A549 (cell line): ENCODE results near the gene SASS6. TPM values are rescaled to one million over a fixed set of nuclear protein-coding genes. Genes with fewer than 3 reads are reported as not detected.

Source experiments
- ATAC-seq, 2 experiments: fragments of 200-7000 bp in 1 of 2; fragments of >200 bp in 1 of 2; cut with Nextera tagmentation in 1 of 2; cut with Tn5 transposase in 1 of 2; 3 replicates each; pipeline versions ENCODE4 v1.8.0 to v1.9.1; 2018 to 2020; ENCODE audit warnings: mild to moderate bottlenecking in 1 of 2, moderate library complexity in 1 of 2
- CTCF ChIA-PET: fragments of 300-600 bp; sonication (Branson Sonifier 250); formaldehyde crosslinking; extraction: SDS; loops from one replicate; lab custom pipeline; 2021; ENCODE audit warnings: antibody characterized with exemption, inconsistent platforms; lab: Yijun Ruan, JAX
- POLR2A ChIA-PET: fragments of 350-600 bp; formaldehyde crosslinking; extraction: SDS; loops from one replicate; lab custom pipeline; 2021; ENCODE audit warnings: antibody characterized with exemption, inconsistent platforms; lab: Yijun Ruan, JAX
- DNase-seq, 2 experiments: peaks; one replicate each; pipeline versions ENCODE4 v3.0.0 to v3.0.0-alpha.2; 2011 to 2016; ENCODE audit warnings: low read depth in 1 of 2, low spot score in 1 of 2
- FAIRE-seq: peaks from 2 replicates; lab custom pipeline; 2011; peaks lifted over from hg19 to GRCh38; lab: Jason Lieb, UNC
- H3K27ac ChIP-seq, 2 experiments: fragments of >200 bp; sonication (Bioruptor Twin); formaldehyde crosslinking; 3 replicates each; pipeline ENCODE4 v1.5.1; 2016 to 2017
- H3K4me1 ChIP-seq: fragments of >200 bp; sonication (Bioruptor Twin); formaldehyde crosslinking; 3 replicates; pipeline ENCODE4 v1.6.1; 2016
- H3K4me2 ChIP-seq: fragments of >200 bp; sonication (Bioruptor Twin); formaldehyde crosslinking; 3 replicates; pipeline ENCODE4 v1.6.1; 2016
- H3K4me3 ChIP-seq: fragments of >200 bp; sonication (Bioruptor Twin); formaldehyde crosslinking; 3 replicates; pipeline ENCODE4 v1.5.1; 2016
- H3K9me3 ChIP-seq: fragments of >200 bp; sonication (Bioruptor Twin); formaldehyde crosslinking; 3 replicates; pipeline ENCODE4 v1.6.1; 2016
- CEBPB ChIP-seq, 2 experiments: fragments of >200 bp in 1 of 2; sonication (Bioruptor Twin) in 1 of 2; formaldehyde crosslinking in 1 of 2; IDR thresholded peaks; 2 replicates each; pipeline ENCODE4 v1.6.1; 2012 to 2016
- CHD2 ChIP-seq: fragments of 150-350 bp; IDR thresholded peaks from 2 replicates; pipeline ENCODE4 v1.6.1; 2014; ENCODE audit warnings: low read length; ENCODE audit not compliant: partially characterized antibody
- CHD4 ChIP-seq: fragments of 200-600 bp; sonication (generic); IDR thresholded peaks from 2 replicates; pipeline ENCODE4 v1.6.1; 2016; ENCODE audit warnings: antibody characterized with exemption, mild to moderate bottlenecking, borderline replicate concordance
- EP300 ChIP-seq, 2 experiments: fragments of >200 bp; sonication (Bioruptor Twin); formaldehyde crosslinking; IDR thresholded peaks; 2 replicates in 1 of 2; 3 replicates in 1 of 2; pipeline ENCODE4 v1.6.1; 2016 to 2017
- FOSL2 ChIP-seq, 2 experiments: fragments of 450-650 bp in 1 of 2; fragments of >200 bp in 1 of 2; sonication (Bioruptor Twin) in 1 of 2; formaldehyde crosslinking; IDR thresholded peaks; 2 replicates each; pipeline versions ENCODE4 v1.5.0 to v1.6.1; 2016 to 2020; ENCODE audit warnings: mild to moderate bottlenecking in 1 of 2, moderate library complexity in 1 of 2
- FOXS1 ChIP-seq: fragments of 250-450 bp; sonication (Bioruptor Pico); IDR thresholded peaks from 2 replicates; pipeline ENCODE4 v1.5.0; 2020; ENCODE audit warnings: mild to moderate bottlenecking, moderate library complexity
- HDAC2 ChIP-seq: fragments of 200-600 bp; sonication (generic); IDR thresholded peaks from 2 replicates; pipeline ENCODE4 v1.6.1; 2016
- HEYL ChIP-seq: fragments of 250-450 bp; sonication (Bioruptor Pico); IDR thresholded peaks from 2 replicates; pipeline ENCODE4 v1.8.0; 2021; ENCODE audit warnings: mild to moderate bottlenecking, moderate library complexity
- HMGXB4 ChIP-seq: fragments of 250-450 bp; sonication (Bioruptor Pico); IDR thresholded peaks from 2 replicates; pipeline ENCODE4 v1.5.0; 2021; ENCODE audit warnings: mild to moderate bottlenecking, moderate library complexity, borderline replicate concordance
- JUN ChIP-seq, 2 experiments: fragments of >200 bp; sonication (Bioruptor Twin); formaldehyde crosslinking; IDR thresholded peaks; 2 replicates in 1 of 2; 3 replicates in 1 of 2; pipeline ENCODE4 v1.6.1; 2016 to 2017
- MAZ ChIP-seq: fragments of 150-350 bp; IDR thresholded peaks from 2 replicates; pipeline ENCODE4 v1.6.1; 2014; ENCODE audit warnings: antibody characterized with exemption, low read depth, low read length, borderline replicate concordance
- NFE2L2 ChIP-seq: fragments of 150-350 bp; conservative IDR thresholded peaks from 2 replicates; pipeline ENCODE4 v1.6.1; 2014; ENCODE audit warnings: low read length
- NR3C1 ChIP-seq: fragments of >200 bp; sonication (Bioruptor Twin); formaldehyde crosslinking; IDR thresholded peaks from 3 replicates; pipeline ENCODE4 v1.6.1; 2017
- POLR2A ChIP-seq: IDR thresholded peaks from 2 replicates; pipeline ENCODE4 v1.6.1; 2012; ENCODE audit warnings: mild to moderate bottlenecking, low read length
- POLR2AphosphoS2 ChIP-seq: conservative IDR thresholded peaks from 2 replicates; pipeline ENCODE4 v1.6.1; 2012; ENCODE audit warnings: low read length, improper control_type of control experiment, inconsistent platforms
- RARB ChIP-seq: fragments of 250-450 bp; sonication (Bioruptor Pico); IDR thresholded peaks from 2 replicates; pipeline ENCODE4 v1.8.0; 2021; ENCODE audit warnings: mild to moderate bottlenecking, moderate library complexity
- RCOR1 ChIP-seq: fragments of 150-350 bp; IDR thresholded peaks from 2 replicates; pipeline ENCODE4 v1.6.1; 2014; ENCODE audit warnings: antibody characterized with exemption, low read length, low read depth
- RFX5 ChIP-seq: fragments of 450-650 bp; IDR thresholded peaks from 2 replicates; pipeline ENCODE4 v1.7.1; 2014; ENCODE audit warnings: antibody characterized with exemption, mild to moderate bottlenecking, moderate library complexity
- SMC3 ChIP-seq: fragments of >200 bp; sonication (Bioruptor Twin); formaldehyde crosslinking; IDR thresholded peaks from 3 replicates; pipeline ENCODE4 v1.6.1; 2018; ENCODE audit warnings: inconsistent platforms
- SREBF2 ChIP-seq: fragments of 450-650 bp; IDR thresholded peaks from 2 replicates; pipeline ENCODE4 v1.6.1; 2014; ENCODE audit warnings: mild to moderate bottlenecking, moderate library complexity
- TFCP2L1 ChIP-seq: fragments of 250-450 bp; sonication (Bioruptor Pico); IDR thresholded peaks from 2 replicates; pipeline ENCODE4 v1.5.0; 2021; ENCODE audit warnings: mild to moderate bottlenecking
- ZNF302 ChIP-seq: fragments of 250-450 bp; sonication (Bioruptor Pico); IDR thresholded peaks from 2 replicates; pipeline ENCODE4 v1.9.0; 2021; ENCODE audit warnings: inconsistent platforms, mild to moderate bottlenecking, moderate library complexity
- ZSCAN20 ChIP-seq: fragments of 250-450 bp; sonication (Bioruptor Pico); IDR thresholded peaks from 2 replicates; pipeline ENCODE4 v1.8.0; 2022; ENCODE audit warnings: mild to moderate bottlenecking, moderate library complexity
- WGBS: methylation state at CpG from one replicate; pipeline ENCODE4 v1.1.6; 2017; ENCODE audit errors: missing lambda C conversion rate; 5-methylcytosine and 5-hydroxymethylcytosine counted together
- polyA plus RNA-seq, 4 experiments: library from polyadenylated mRNA; depleted of rRNA in 3 of 4; stranded (reverse); fragments of >200 nt; fragmentation: RNase III in 1 of 4; extraction: RNeasy Plus Mini Kit Qiagen cat#74134 plus additional on column Dnase treatment in 1 of 4; gene quantifications; 2 replicates in 3 of 4; 3 replicates in 1 of 4; pipeline ENCODE4 v1.2.3, GENCODE V29; 2011 to 2017
- TF ChIP-seq, protein P1 (sequence below): IDR thresholded peaks from 2 replicates; pipeline ENCODE4 v1.6.1; 2012
- TF ChIP-seq, protein P2 (sequence below): fragments of >200 bp; sonication (Bioruptor Twin); formaldehyde crosslinking; IDR thresholded peaks from 3 replicates; pipeline ENCODE4 v1.6.1; 2016
- TF ChIP-seq, protein P3 (sequence below): fragments of 150-350 bp; IDR thresholded peaks from 2 replicates; pipeline ENCODE4 v1.6.1; 2014; ENCODE audit warnings: low read depth, mild to moderate bottlenecking, low read length

The SASS6 gene
- polyA plus RNA-seq, 2 of the 4 experiments (the other 2 are of a cell fraction) = 4.0 to 5.2 TPM

GRCh38 chr1:100087396-100087795 lies 45.3 kb downstream of the SASS6 start (continued):
- TF ChIP-seq, protein P1, sequence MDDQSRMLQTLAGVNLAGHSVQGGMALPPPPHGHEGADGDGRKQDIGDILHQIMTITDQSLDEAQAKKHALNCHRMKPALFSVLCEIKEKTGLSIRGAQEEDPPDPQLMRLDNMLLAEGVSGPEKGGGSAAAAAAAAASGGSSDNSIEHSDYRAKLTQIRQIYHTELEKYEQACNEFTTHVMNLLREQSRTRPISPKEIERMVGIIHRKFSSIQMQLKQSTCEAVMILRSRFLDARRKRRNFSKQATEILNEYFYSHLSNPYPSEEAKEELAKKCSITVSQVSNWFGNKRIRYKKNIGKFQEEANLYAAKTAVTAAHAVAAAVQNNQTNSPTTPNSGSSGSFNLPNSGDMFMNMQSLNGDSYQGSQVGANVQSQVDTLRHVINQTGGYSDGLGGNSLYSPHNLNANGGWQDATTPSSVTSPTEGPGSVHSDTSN = no peak
- TF ChIP-seq NFE2L2 (no peak), CEBPB (IDR thresholded peaks at IDR 0.05) (no peak), SMC3 (no peak), JUN (IDR thresholded peaks at IDR 0.05) (no peak), TFCP2L1 (CRISPR knock-in tag) (no peak)

DNA sequence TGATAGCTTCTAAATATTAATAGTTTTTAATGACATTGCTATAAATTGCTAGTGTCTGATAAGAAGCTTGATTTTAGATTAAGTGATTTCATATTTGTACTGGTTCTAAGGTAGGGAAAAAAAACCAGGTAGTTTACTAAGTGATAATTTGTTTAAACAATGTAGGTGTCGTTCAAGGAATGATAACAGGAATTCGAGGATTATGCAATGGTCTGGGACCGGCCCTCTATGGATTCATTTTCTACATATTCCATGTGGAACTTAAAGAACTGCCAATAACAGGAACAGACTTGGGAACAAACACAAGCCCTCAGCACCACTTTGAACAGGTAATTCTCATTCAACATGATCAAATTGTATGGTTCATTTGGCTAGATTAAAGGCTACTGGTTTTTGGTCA lies 52.4 kb downstream of the SASS6 start:
- Histone ChIP-seq H3K4me2 (no peak overlapping the region), H3K4me1 (no peaks in the 10 kb centered on the region), H3K27ac (no peak overlapping the region), H3K4me3 (no peak overlapping the region), H3K9me3 (no peaks in the 10 kb centered on the region)
- no peak for DNase-seq
- 75% methylated on average over 3 of the region's 3 CpGs for WGBS
- no peak for FAIRE-seq
- ChIA-PET CTCF (no interaction called here), POLR2A (no interaction called here)
- TF ChIP-seq CEBPB (IDR thresholded peaks at IDR 0.05) (no peak), EP300 (IDR thresholded peaks at IDR 0.05) (no peak), MAZ (no peak), NFE2L2 (no peak), HEYL (CRISPR knock-in tag) (no peak), SREBF2 (no peak), FOXS1 (CRISPR knock-in tag) (no peak), CHD2 (no peak), RCOR1 (no peak), POLR2AphosphoS2 (no peak), POLR2A (no peak)
- ATAC-seq = no peak

DNA sequence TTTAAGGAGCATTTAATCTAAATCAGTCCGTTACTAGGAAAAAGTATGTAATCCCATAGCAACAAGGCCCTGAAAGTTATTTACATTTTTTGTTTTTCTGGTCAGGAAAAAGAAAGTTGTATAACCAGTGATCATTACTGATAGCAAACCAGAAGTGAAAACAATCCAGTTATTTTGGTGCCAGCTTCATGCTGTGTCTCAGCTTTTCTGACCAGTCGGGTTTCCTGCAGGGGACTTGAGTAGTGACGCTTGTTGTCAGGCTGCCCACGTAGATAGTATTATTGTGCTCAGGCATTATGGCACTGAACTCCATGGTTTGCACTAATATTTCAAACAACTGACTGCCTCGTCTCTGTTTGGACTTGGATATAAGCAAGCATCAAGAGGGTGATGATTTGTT lies 55.2 kb downstream of the SASS6 start:
- no peaks in the 10 kb centered on the region for H3K9me3 ChIP-seq
- FAIRE-seq = no peak
- H3K4me3 ChIP-seq = no peak overlapping the region
- TF ChIP-seq ZSCAN20 (no peak), HDAC2 (no peak), NR3C1 (no peak), FOSL2 (IDR thresholded peaks at IDR 0.05) (no peak), FOSL2 (CRISPR knock-in tag; IDR thresholded peaks at IDR 0.05) (no peak), HMGXB4 (no peak), RARB (CRISPR knock-in tag) (no peak), CHD2 (no peak), CHD4 (no peak), RFX5 (no peak), ZNF302 (CRISPR knock-in tag) (no peak)
- TF ChIP-seq, protein P2, sequence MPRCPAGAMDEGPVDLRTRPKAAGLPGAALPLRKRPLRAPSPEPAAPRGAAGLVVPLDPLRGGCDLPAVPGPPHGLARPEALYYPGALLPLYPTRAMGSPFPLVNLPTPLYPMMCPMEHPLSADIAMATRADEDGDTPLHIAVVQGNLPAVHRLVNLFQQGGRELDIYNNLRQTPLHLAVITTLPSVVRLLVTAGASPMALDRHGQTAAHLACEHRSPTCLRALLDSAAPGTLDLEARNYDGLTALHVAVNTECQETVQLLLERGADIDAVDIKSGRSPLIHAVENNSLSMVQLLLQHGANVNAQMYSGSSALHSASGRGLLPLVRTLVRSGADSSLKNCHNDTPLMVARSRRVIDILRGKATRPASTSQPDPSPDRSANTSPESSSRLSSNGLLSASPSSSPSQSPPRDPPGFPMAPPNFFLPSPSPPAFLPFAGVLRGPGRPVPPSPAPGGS = no peak
- TF ChIP-seq, protein P3, sequence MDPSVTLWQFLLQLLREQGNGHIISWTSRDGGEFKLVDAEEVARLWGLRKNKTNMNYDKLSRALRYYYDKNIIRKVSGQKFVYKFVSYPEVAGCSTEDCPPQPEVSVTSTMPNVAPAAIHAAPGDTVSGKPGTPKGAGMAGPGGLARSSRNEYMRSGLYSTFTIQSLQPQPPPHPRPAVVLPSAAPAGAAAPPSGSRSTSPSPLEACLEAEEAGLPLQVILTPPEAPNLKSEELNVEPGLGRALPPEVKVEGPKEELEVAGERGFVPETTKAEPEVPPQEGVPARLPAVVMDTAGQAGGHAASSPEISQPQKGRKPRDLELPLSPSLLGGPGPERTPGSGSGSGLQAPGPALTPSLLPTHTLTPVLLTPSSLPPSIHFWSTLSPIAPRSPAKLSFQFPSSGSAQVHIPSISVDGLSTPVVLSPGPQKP = no peak
- TF ChIP-seq, all 56 proteins: peak for 0
- H3K27ac ChIP-seq = no peak overlapping the region
- DNase-seq (no peak), ATAC-seq (no peak)
- POLR2A ChIA-PET = no interaction called here
- no peaks in the 10 kb centered on the region for H3K4me1 ChIP-seq
- H3K4me2 ChIP-seq = no peak overlapping the region
- CTCF ChIA-PET = no interaction called here
- WGBS = 88% methylated on average over 5 of the region's 5 CpGs
